HL-60 (cell line): ENCODE data around the gene ATP13A3.

Experiments
- DNase-seq, 2 experiments: peaks; one replicate each; pipeline ENCODE4 v3.0.0-alpha.2; 2010 to 2020; ENCODE audit warnings: low read depth in 1 of 2, low spot score in 1 of 2
- H3K27ac ChIP-seq: fragments of 250-450 bp; sonication (Bioruptor Pico); replicated peaks from 2 replicates; pipeline ENCODE4 v1.5.1; 2020; ENCODE audit warnings: mild to moderate bottlenecking, moderate library complexity
- H3K27me3 ChIP-seq: fragments of 250-450 bp; sonication (Bioruptor Pico); 2 replicates; pipeline ENCODE4 v1.5.1; 2021; ENCODE audit warnings: mild to moderate bottlenecking, moderate library complexity; ENCODE audit not compliant: insufficient read depth, poor library complexity, severe bottlenecking
- H3K4me3 ChIP-seq: replicated peaks from 2 replicates; pipeline ENCODE4 v1.5.1; 2011; ENCODE audit warnings: mild to moderate bottlenecking, control low read depth, low read length; ENCODE audit not compliant: insufficient read depth
- GABPA ChIP-seq: IDR thresholded peaks from 2 replicates; pipeline ENCODE4 v1.6.1; 2012; ENCODE audit warnings: low read depth
- POLR2AphosphoS5 ChIP-seq: IDR thresholded peaks from 2 replicates; pipeline ENCODE4 v1.6.1; 2012; ENCODE audit warnings: low read depth
- REST ChIP-seq: IDR thresholded peaks from 2 replicates; pipeline ENCODE4 v1.6.1; 2012; ENCODE audit warnings: low read depth; ENCODE audit not compliant: insufficient replicate concordance
- SPI1 ChIP-seq: IDR thresholded peaks from 2 replicates; pipeline ENCODE4 v1.6.1; 2012; ENCODE audit warnings: low read depth, mild to moderate bottlenecking, borderline replicate concordance
- TF ChIP-seq, protein P1 (sequence below): IDR thresholded peaks from one replicate; pipeline ENCODE4 v1.5.1; 2011; ENCODE audit warnings: low read length, control low read depth, inconsistent platforms; ENCODE audit not compliant: insufficient read depth

The ATP13A3 gene

DNA sequence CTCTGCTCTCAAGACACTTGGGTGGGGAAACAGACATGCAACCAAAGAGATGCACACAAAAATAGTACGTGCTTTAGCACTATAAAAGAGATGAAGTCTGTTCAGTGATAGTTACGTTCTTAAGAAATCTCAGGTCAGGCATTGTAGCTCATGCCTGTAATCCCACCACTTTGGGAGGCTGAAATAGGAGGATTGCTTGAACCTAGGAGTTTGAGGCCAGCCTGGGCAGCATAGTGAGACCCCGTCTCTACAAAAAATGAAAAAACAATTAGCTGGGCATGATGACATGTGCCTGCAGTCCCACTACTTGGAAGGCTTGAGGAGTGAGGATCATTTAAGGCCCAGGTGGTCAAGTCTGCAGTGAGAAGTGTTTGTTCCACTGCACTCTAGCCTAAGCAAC, 52.3 kb downstream of the ATP13A3 start:
- TF ChIP-seq REST (no peak), SPI1 (no peak)
- TF ChIP-seq, protein P1, sequence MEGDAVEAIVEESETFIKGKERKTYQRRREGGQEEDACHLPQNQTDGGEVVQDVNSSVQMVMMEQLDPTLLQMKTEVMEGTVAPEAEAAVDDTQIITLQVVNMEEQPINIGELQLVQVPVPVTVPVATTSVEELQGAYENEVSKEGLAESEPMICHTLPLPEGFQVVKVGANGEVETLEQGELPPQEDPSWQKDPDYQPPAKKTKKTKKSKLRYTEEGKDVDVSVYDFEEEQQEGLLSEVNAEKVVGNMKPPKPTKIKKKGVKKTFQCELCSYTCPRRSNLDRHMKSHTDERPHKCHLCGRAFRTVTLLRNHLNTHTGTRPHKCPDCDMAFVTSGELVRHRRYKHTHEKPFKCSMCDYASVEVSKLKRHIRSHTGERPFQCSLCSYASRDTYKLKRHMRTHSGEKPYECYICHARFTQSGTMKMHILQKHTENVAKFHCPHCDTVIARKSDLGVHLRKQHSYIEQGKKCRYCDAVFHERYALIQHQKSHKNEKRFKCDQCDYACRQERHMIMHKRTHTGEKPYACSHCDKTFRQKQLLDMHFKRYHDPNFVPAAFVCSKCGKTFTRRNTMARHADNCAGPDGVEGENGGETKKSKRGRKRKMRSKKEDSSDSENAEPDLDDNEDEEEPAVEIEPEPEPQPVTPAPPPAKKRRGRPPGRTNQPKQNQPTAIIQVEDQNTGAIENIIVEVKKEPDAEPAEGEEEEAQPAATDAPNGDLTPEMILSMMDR: no peak
- no peak for DNase-seq
- Histone ChIP-seq H3K4me3 (no peak overlapping the region), H3K27ac (no peak overlapping the region), H3K27me3 (no peaks in the 10 kb centered on the region)

DNA sequence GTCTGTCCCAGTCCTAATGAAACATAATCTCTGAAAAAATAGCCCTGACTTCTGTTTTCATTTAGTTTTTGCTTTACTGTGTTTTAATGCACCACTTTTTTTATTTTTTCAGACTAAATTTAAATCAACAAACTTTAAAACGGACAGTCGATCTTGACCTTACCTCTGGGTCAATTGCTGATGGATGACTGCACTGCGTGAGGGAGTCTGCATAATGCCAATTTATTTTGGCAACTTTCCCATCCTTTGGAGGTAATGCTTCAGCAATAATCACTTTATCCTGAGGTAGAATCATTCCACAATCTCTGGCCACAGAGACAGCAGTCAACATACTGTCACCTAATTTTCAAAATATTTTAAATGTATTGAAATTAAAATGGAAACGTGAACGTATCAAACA, 55.2 kb downstream of the ATP13A3 start:
- TF ChIP-seq SPI1: no peak
- TF ChIP-seq, protein P1: no peak
- TF ChIP-seq GABPA: no peak
- TF ChIP-seq REST: no peak
- TF ChIP-seq POLR2AphosphoS5: no peak
- Histone ChIP-seq H3K27me3 (no peaks in the 10 kb centered on the region), H3K27ac (no peak overlapping the region), H3K4me3 (no peak overlapping the region)
- DNase-seq: no peak

DNA sequence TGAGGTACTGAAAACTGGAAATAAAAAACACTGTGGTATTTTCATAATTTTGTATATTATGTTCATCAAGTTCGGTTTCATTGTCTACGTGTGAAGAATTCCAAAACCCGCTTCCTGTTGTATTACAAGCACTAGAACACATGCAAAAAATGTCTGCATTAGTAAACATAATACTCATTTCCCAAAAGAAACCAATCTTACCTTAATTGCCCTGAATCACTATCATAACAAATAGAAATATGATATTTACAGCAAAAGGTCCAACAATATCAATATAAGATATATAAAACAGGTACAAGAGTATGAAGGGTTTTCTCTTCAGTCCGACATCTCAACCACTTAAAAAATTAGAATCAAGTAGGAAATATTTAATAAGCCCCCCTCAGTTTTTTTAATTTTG, 61.4 kb downstream of the ATP13A3 start:
- no peak overlapping the region for H3K27ac ChIP-seq
- no peak for DNase-seq
- no peaks in the 10 kb centered on the region for H3K27me3 ChIP-seq
- TF ChIP-seq POLR2AphosphoS5 (no peak), REST (no peak), GABPA (no peak), SPI1 (no peak)
- TF ChIP-seq, protein P1: no peak
- H3K4me3 ChIP-seq: no peak overlapping the region
